ENCODE results near the gene POC1A.

Gene POC1A

DNA sequence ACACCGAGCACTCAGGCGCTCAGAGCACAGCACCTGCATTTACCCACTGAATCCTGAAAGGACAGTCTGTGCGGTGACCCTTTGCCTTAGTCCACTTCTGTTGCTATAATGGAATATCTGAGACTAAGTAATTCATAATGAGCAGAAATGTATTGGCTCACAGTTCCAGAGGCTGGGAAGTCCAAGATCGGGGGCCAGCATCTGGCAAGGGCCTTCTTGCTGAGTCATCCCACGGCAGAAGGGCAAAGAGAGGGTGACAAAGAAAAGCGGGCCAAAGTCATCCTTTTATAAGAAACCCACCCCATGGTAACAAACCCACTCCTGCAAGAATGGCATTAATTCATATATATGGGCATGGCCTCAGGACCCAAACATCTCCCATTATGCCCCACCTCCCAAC is 27.7 kb downstream of the POC1A start:
- no peak for DNase-seq (ENCODE audit: low spot score)

DNA sequence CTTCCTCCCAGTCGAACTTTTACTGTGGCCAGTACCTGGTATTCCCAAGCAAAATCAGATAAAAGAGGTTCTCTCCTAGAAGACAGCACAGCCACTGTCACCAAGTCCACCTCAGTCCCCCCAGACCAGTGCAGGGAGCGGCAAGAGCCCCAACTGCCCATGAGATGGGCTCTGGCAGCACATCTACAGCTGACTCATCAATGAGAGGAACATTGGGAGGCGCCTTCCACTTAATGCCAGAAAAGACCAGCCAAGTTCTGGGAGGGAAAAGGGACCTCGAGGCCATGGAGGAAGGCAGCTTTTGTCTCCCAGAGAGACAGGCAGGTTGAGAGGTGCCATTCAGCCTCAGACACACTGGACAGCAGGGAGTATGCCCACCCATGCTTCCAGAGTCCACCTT is 28.2 kb downstream of the POC1A start:
- DNase-seq (ENCODE audit: low spot score): no peak

DNA sequence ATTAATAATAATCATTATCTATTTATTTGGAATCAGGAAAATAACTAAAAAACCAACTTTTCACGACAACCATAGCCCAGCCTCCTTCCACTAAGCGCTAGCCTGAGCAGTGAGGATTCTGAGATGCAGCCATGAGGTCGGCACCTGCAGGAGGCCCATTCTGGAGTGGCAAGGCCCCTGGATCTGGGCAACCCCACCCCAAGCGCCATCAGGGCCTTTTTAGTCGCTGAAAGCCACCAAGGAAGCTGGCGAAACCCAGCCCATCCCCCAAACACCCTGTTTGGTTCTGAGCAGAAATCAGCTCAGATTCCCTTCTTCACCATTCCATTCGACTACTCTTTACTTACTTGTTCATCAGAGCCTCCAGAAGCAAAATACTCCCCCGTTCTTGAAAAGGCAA is 29.5 kb downstream of the POC1A start:
- no peak for DNase-seq (ENCODE audit: low spot score)

DNA sequence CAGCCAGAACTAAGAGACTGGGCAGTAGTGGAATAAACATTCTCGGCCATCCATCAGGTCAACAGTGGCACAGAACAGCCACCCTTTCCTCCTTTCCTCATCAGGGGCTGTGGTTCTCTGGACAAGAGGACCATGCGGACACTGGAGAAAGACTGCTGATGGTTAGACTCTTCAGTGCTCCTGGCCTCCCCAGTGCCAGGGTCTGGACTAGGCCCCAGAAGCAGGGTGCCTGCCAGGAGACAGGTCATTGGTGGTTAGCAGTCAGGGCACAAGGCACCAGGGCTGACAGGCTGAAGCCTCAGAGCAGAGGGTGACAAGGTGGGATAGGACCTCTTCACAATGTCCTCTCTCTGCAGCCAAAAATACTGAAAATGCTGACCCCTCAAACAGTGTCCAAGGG is 30.1 kb downstream of the POC1A start:
- no peak for DNase-seq (ENCODE audit: low spot score)

DNA sequence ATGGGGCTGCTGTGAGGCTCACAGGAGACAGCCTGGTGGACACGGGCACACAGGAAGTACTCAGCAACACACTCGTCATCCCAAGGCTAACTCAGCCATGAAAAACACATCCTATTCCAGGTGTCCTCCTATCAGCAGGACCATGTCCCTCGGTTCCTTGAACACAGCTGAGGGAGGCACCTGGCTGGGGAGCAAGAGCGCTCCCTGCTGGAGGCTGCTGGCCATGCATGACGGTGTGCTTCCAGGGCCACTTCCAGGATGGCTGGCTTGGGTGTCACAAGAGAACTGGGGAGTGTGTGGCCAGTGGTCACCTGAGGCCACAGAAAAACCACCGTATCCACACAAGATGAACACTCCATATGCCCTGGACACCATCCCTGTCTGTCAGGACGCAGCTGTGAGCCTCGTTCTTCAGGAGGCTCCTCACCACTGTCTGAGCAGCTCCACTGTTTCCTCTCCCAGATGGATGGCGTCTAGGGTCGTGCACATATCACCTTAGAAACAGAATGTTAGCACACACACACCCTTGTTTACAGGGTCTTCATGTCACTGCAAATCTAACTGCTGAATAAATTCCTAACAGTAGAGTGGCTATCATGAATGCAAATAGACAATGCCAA is 31.0 kb downstream of the POC1A start:
- DNase-seq (ENCODE audit: low spot score): peak; percentile 43

DNA sequence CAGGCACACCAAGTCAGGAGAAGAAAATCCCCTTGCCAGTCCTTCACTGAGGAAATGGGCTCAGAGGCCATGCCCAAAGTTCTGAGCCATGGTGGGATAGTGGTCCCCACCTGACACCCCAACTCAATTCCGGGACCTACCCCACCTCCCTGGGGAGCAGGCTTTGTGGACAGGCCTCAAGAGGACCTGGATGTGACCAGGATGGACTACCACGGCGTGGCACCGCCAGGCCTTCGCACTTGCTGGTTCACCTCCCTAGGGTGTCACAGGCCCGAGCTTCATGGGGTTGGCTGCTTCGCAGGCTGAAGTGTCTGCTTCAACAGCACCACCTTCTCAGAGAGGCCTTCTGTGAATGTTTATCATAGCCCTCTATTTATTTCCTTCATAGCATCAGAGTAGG is 31.7 kb downstream of the POC1A start:
- no peak for DNase-seq (ENCODE audit: low spot score)

DNA sequence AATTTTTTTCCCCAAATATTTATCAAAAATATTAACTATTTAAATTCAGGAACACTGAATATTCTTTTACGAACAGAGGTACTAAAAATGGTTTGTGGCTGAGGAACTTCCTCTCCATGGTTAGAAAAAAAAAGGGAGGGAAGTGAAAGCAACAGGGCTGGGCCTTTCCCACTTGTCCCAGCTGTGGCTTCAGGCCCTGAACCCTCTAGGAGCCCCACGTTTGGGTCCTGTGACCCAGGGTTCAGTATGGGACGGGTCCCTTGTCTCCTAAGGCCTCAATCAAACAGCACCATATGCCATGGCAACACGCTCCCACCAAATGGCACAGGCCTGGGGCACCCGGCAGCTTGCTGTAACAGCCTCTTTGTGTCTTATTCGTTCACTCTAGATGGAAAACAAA is 32.4 kb downstream of the POC1A start:
- DNase-seq (ENCODE audit: low spot score): no peak

DNA sequence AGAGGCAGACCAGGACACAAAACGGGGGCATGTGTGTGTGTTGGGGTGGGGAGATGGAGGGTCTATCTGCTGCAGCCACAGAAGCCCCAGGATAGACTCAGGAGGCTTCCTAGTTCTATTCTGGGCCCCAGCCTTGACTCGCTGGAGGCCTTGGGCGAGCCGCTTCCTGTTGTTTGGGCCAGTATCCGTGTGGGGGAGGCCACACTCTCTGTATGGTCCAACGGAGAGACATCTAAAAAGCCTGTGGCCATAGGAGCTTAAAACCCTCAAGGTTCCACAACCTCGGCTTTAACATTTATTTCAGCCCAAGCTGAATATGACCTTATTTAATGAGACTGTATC is 32.8 kb downstream of the POC1A start:
- no peak for DNase-seq (ENCODE audit: low spot score)

DNA sequence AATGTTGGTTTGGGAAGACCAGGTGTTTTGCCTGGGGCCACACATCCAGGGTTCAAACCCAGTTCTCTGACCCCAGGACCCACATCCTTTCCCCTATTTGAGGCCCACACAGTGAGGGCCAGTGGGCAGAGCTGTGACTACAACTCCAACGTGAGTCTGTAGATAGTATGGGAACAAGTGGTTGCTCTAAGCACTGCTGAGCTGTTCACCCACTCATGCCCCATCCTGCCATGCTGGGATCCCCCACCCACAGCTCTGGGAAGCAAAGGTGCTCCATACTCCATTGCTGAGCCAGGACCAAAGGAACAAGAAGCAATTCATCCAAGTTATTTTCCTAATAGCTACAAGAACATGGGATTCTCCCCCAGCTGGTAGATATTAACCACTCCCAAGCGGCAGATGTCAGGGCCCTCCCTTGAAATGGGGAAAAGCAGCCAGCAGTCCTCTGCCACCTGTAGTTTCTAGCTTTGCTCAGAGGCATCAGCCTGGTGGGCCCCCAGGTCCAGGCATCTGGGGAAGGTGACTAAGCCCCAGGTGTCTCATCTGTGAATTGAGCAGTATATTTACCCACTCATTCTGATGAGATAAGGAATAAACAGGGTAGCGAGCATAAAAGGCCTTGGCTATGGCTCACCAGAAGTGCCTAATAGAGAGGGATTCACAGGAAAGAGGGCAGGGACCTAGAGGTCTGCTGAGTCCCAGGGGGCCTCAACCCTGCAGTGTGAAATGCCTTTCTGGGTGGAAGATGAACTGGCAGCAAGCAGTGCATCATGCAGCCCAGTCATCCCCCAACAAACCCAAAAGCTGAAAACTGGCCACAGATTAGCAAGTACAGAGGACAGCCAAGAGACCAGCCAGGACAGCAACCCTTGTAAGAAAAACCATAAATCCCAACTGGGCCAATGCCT is 33.4 kb downstream of the POC1A start:
- no peak for DNase-seq (ENCODE audit: low spot score)

DNA sequence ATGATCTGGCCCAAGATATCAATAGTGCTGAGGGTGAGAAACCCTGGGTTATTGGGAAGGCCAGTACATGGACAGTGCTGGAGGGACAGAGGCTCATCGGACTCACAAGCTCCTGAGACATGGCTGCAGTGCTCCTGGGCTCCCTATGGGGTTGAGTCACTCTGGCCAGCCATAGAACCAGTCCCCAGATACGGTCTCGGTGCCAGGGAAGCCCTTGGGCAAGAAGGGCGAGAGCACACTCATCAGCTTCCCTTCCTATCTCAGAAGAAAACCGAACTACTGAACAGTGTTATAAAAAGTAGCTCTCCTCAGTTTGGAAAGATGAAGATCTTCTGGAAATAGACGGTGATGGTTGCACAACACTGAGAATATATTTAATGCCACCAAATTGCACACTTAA is 34.4 kb downstream of the POC1A start:
- no peak for DNase-seq (ENCODE audit: low spot score)

DNA sequence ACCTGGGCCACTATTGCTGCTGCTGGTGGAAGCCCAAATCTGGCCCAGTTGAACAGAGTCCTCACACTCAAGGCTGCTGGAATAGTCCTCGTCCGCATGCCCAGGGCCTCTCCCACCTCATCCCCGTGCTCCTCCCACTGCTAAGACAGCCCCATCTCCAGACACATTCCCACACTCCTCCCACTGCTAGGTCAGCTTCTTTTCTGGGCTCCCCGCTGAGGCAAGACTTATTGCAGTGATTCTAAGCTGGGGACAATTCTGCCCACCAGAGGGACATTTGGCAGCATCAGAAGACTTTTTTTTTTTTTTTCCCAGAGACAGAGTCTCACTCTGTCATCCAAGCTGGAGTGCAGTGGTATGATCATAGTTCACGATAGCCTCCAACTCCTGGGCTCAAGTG is 35.1 kb downstream of the POC1A start:
- no peak for DNase-seq (ENCODE audit: low spot score)

DNA sequence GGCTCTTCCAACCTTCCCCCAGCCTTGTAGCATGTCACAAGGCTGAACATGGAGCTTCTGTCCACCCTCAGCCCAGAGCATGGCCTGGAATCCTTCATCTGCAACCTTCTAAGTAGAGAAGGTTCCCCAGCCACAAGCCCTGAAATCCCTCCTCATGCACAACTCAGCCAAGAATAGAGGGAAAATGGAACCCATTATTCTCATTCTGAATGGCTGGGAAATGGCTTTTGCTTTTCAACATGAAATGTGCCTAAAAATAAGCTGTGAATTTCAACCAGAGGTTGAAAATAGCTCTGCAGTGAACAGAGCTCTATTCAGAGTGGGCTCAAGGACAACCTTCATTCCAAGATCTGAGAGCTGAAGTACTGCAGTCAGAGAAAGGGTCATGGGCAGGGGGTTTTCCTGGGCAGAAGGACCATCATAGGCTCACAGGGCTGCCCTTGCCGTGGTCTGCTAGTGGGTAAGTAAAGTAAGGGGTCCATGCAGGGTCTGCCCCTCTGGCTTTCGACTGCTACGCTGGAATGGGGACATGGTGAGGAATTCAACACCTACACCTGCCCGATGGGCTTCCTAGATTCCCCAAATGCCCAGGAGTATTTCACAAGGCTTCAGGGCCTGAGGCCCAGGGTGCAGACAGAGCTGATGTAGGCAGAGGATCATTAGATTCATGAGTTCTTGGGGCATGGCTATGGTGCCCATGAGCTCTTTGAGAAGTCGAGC is 35.9 kb downstream of the POC1A start:
- no peak for DNase-seq (ENCODE audit: low spot score)

DNA sequence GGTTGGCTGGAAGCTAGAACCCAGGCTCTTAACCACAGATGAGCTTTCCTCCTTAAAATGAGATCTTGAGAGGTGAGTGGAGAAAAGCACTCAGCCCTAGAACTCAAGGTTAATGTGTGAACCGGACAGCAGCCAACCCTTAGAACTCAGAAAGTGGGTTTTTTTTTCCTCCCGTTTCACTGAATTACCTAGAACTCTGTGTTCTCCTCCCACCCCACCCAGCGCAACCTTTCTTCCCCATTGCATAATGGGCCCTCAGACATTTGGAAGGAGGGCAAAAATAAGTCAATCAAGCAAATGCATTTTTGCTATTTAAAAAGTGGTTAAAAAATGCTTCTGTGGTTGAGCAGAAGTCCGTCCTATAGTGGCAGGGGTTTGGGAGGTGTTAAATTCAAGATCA is 36.7 kb downstream of the POC1A start:
- no peak for DNase-seq (ENCODE audit: low spot score)

DNA sequence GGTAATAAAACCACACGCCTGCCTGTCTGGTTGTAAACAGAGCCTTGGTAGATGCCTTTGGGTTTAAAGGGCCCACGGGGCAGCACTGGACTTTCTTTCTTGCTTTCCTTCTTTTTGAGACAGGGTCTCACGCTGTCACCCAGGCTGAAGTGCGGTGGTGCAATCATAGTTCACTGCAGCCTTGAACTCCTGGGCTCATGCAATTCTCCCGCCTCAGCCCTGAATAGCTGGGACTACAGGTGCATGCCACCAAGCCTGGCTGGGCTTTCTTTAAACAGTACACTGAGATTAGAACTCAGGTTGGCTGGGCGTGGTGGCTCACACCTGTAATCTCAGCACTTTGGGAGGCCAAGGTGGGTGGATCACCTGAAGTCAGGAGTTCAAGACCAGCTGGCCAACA is 42.2 kb downstream of the POC1A start:
- no peak for DNase-seq (ENCODE audit: low spot score)

DNA sequence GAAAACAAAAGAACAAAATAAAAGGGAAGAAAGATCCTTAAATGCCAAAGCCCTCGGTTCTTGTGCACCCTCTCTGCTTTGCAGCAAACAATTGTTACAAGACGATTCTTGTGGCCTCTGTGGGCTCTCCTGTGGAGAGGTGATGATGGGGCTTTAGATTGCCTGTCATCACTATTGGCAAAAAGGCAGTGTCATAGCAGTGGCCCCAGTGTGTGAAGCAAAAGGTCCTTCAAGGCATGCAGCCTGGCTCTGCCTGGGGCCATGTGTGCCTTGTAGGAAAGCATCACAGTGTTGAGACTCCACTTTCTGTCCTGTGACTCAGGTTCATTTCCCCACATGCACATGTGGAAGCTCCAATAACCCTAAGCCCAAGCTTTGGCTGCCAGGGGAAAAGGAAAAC is 43.7 kb downstream of the POC1A start:
- DNase-seq (ENCODE audit: low spot score): no peak

DNA sequence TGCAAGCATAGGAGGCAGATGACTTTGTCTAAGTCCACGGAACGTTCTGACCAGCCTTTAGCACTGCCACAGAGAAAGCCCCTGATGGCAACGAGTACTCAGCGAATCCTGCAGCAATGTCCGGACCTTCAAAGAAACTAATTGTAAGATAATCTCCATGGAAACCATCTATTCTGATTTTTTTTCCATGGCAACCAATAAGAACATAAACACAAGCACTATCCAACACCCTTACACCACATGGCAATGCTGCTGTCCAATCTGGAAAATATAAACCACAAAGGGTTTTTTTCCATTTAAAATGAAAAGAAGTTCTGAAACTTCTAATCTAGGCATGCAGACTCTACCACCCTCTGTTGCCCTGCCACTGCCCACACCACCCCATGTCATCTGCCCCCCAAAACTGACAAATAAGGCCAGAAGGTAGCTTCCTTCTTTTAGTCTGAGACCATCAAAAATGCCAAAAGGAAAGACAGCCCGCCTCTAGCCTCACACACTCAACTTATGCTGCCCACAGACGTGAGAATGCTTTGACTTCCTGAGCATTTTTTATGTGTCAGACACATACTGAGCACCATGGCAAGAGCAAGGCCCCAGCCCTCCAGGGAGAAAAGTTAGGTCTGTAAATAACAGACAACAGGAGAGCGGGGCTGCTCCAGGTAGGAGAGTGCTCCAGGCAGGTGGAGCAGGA is 44.5 kb downstream of the POC1A start:
- no peak for DNase-seq (ENCODE audit: low spot score)

DNA sequence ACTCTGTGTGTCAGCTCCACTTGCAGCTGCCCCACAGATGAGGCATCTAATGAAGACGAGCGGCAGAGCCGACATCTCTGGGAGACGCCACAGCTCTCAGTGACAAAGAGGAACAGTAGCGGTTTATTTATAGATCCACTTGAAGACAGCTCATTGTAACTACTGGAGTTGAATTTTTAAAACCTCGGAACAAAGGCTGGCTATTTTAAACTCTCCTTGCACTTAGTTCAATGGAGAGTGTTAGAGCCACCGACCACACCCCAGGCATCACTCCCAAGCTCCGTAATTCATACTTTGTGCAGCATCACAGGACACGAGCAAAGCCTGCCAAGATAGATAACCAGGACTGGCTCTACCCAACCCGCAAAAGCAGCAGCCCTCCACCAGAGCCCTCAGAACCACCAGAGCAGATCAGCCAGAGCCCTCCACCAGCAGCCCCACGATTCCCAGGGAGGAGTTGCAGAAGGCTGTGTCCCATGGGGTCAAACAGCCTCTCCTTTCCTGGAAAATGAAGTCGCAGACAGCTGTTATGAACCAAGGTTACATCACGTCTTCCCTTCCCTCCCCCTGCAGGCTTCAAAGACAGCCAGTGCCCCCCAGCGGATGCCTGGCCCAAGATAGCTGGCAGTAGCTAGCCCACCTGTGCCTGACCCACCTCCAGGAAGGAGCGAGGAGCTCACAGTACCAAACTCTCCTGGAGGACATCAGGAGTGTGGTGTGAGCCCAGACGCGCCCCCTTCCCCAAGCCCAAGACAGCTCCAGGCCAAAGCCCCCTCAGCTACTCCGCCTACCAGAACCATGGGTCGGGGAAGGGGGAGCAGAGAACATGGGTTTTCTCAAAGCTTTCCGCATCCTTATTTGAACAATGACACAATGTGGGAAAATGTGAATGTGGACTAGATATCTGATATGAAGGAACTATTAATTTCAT is 45.7 kb downstream of the POC1A start:
- DNase-seq (ENCODE audit: low spot score): no peak

DNA sequence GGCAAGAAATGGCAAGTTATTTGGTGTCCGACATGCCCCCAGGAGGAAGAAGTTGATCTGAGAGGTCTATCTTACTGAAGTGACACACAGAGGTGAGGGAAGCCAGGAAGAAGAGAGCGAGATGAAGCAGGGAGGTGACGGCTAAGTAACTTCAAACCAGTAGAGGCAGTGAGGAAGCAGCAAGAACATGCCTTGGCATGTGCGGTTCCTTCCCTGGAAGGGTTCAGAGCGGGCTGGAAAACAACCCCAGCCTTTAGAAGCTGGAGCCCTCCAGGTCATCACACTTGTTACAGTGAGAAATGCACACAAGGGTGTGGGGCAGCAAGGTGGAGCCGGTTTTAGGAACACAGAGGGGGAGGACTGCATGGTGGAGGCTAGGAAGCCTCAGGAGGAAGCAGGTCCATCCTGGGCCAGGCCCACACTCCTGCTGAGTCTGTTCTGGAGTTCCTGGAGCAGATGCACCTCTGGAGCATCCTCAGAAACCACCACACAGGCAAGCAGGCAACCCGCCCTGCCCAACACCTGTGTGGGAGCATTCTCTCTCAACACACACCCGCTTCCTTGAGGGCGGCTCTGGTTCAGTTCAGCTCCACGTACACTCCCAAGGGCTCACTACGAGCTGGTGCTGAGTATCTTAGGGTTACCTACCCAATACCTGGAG is 47.1 kb downstream of the POC1A start:
- DNase-seq (ENCODE audit: low spot score): no peak

DNA sequence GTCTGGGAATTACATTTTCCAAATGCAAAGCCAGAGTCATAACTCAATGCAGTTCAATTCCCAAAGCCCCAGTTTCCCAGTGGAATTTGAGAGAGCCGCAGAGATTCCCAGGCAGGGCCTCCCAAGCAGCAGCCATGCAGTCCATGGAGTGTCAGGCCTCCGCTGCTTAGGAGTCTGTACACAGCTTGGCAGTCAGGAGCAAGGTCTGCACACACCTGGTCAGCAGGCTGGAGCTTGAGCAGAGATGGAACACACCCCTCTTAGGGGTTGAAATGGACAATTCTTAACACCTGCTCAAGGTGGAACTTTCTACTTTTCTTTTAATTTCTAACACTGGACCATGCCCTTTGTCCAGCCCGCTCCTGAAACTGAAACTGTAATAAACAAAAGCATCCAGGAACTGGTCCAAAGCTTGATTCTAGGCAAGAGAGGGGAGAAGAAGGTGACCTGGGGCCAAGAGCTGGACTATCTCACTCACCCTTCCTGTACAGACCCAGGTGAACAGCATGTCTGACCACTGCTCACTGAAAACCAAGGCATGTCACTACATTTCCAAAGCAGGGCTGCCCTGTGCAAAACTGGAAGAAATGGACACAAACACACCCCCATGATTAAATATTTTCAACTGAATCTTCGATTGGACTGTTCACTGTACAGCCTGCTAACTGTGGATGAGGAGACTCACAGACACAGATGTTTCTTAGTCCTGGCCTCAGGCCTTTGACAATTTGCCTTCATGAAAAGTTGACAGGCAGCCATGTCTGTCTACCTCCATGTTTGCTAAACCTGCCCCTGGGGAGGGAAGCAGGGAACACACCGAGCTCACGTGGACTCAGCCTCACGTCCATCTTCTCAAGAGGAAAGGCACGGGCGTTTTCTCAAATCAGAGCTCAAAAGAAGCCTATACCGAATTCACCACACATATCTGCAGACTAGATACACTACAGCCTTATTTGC is 49.3 kb downstream of the POC1A start:
- no peak for DNase-seq (ENCODE audit: low spot score)

DNA sequence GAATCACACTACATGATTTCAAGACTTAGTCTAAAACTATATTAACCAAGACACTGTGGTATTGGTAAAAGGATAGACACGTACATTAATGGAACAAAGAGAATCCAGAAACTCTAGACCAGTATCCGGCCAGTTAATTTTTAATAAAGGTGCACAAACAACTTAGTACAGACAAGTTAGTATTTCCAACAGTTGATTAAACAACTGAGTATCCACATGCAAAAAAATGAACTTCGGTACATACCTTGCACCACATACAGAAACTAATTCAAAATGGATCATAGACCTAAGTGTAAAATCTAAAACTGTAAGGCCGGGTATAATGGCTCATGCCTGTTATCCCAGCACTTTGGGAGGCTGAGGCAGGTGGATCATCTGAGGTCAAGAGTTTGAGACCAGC is 51.3 kb downstream of the POC1A start:
- DNase-seq (ENCODE audit: low spot score): no peak

Measured in SW480 (cell line).